GM10248 (cell line): Measurements from ENCODE around the gene SMOC1.

ENCODE experiments used
- CTCF ChIA-PET: fragments of 300-600 bp; sonication (Branson Sonifier 250); formaldehyde crosslinking; extraction: SDS; loops from one replicate; lab custom pipeline; 2021; ENCODE audit warnings: antibody characterized with exemption; lab: Yijun Ruan, JAX
- POLR2A ChIA-PET: fragments of 350-650 bp; sonication (Branson Sonifier 250); formaldehyde crosslinking; extraction: SDS; loops from one replicate; lab custom pipeline; 2020; ENCODE audit warnings: antibody characterized with exemption; lab: Yijun Ruan, JAX
- DNase-seq: peaks from one replicate; pipeline ENCODE4 v3.0.0; 2012; ENCODE audit errors: extremely low spot score
- TF ChIP-seq, protein P1 (sequence below): IDR thresholded peaks from 2 replicates; pipeline ENCODE4 v1.5.1; 2012; ENCODE audit warnings: mild to moderate bottlenecking, low read depth; ENCODE audit errors: extremely low read depth, missing control alignments, control extremely low read depth

Gene SMOC1

DNA sequence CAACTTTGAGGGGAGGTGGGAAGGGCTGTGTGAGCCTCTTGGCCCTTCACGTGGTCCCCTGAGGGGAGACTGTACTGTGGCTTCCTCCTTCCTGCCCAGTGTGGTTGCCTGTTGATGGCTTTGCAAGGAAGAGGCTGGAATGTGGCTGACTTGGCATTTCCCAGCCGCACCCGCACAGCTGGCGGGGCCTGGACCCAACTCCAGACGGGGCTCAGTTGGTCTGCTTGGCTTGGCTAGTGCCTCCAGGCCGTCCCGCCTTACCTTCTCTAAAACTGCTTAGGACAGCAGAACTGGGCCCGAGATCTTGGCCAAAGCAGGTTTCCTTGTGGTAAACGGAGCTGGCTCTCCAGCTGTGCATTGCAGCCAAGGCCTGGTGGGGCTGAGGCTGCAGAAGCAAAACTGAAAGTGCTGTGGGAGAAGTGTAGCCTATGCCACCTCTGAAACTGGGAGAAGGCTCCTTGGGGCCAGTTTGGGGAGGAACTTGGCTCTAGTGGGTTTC is 139.5 kb downstream of the SMOC1 start:
- CTCF ChIA-PET: interaction anchor here (0.9 to 10.2 kb wide), 4 partner anchors 9 to 201 kb away, joined by 3 to 103 read pairs (median 12); no protein-coding TSS in a partner anchor
- TF ChIP-seq, protein P1, sequence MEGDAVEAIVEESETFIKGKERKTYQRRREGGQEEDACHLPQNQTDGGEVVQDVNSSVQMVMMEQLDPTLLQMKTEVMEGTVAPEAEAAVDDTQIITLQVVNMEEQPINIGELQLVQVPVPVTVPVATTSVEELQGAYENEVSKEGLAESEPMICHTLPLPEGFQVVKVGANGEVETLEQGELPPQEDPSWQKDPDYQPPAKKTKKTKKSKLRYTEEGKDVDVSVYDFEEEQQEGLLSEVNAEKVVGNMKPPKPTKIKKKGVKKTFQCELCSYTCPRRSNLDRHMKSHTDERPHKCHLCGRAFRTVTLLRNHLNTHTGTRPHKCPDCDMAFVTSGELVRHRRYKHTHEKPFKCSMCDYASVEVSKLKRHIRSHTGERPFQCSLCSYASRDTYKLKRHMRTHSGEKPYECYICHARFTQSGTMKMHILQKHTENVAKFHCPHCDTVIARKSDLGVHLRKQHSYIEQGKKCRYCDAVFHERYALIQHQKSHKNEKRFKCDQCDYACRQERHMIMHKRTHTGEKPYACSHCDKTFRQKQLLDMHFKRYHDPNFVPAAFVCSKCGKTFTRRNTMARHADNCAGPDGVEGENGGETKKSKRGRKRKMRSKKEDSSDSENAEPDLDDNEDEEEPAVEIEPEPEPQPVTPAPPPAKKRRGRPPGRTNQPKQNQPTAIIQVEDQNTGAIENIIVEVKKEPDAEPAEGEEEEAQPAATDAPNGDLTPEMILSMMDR: no peak
- DNase-seq: peak; percentile 36
- POLR2A ChIA-PET: no interaction called here

DNA sequence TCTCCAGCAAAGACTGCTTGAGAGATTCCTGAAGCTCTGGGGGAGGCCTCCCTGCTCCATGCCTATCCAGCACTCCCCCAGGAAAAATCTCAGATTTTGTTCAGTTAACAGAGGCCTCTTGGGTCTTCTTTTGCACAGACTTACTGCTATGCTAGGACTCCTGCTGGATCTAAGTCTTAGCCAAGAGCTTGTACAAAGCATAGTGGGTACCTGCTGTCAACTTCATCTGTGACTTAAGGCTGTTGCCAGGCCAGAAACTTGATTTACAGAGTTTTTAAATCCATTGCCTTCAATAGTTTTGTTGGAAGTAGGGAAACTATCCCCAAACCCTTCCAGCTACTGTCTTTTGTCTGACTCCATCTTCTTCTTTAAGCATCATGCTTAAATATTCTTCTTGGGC is 140.5 kb downstream of the SMOC1 start:
- TF ChIP-seq, protein P1: no peak
- POLR2A ChIA-PET: no interaction called here

DNA sequence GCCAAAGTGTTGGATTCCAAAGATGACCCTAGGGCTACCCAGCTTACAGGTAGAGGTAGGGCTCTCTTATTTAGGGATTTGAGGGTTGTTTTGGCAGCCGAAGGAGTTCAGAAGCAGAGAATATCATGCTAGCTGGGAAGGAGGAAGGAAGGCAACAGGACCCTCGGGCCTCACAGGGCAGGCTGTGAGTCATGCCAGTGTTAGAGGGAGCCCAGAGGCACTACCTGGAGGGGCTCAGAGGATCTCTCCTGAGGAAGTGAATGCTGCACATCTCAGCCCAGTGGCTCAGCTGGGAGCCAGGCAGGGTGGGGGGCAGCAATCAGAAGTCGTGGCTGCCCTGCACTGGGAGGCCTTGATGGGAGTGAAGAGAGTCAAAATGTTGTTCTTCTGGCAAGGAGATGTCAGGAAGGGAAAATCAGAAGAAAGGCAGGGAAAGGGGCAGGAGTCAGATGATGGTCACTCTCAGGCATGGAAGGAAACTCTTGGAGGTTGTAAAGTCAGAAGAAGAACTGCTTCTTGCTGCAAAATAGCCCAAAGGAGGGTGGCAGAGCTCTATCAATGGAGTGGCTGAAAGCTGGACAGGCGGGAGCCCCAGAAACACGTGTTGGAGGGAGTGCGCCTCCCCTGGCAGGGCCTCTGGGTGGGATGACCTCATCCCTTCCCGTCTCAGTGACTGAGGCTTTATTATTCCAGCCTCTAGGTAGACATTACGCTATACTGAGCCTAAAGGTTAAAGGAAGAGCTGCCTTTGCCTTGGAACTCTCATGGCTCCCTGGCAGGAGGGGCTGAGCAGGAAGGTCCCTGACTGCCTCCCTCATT is 141.3 kb downstream of the SMOC1 start:
- no peak for DNase-seq
- POLR2A ChIA-PET: interaction anchor here (0.6 kb wide), 1 partner anchor 579 kb away, joined by 6 read pairs; no protein-coding TSS in a partner anchor
- CTCF ChIA-PET: interaction anchor here (1.1 to 10.2 kb wide), 6 partner anchors 8 to 203 kb away, joined by 3 to 103 read pairs (median 6); no protein-coding TSS in a partner anchor
- TF ChIP-seq, protein P1: no peak

More for the DNA sequence above, 140.5 kb downstream of the SMOC1 start:
- CTCF ChIA-PET: interaction anchor here (0.9 to 10.2 kb wide), 5 partner anchors 8 to 202 kb away, joined by 3 to 103 read pairs (median 5); no protein-coding TSS in a partner anchor
- DNase-seq: no peak

DNA sequence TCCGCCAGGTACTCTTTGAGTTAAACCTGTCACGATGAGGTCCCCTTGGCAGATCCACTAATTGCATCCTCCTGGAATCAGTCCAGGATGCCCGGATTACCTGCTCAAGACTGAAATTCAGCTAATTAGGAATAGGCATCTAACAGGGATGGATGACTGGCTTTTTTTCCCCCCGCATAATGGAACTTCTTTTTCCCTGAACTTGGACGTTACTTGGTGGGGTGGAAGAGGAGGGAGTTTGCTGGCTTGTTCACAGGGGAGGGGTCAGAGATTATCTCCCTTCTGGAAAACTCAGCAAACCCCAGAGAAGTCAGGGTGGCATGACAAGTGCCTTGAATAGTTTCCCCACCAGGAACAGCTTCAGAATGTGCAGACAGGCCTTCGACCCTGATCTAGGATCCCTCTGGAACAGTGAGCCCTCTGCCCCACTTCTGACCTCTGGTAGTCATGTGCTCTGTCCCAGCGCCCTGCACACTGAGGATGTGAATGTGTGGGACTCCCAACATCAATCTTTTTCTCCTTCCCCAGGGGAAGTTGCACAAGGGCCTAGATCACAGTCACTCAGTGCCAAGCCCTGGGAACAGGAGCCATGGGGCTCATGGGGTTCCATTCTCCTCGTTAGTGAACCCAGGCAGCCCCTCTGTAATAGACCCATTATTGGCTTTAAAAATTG is 142.5 kb downstream of the SMOC1 start:
- DNase-seq: no peak
- CTCF ChIA-PET: interaction anchor here (1.6 to 3.0 kb wide), 3 partner anchors 9 to 204 kb away, joined by 3 to 18 read pairs (median 7); no protein-coding TSS in a partner anchor
- TF ChIP-seq, protein P1: no peak
- POLR2A ChIA-PET: no interaction called here

DNA sequence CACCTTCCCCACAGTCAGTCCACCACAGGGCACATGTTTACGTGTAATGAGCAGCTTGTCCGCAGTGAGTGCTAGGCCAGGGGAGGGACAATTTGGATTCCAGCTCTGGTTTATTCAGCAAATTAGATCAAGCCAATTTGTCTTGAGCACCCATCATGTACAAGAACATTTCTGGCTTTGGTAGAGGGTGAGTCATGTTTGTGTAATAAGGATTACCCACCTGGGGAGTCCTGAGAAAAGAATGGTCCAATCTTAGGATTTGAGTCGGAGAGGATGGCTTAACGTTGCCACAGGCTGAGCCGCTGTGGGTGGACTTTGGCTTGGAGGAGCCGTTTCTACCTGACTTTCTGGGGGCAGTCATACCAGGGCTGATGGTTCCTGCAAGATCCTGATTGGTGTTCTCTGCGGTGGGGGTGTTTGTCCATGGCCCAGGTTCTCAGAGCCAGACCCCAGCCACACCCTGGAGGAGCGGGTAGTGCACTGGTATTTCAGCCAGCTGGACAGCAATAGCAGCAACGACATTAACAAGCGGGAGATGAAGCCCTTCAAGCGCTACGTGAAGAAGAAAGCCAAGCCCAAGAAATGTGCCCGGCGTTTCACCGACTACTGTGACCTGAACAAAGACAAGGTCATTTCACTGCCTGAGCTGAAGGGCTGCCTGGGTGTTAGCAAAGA is 143.7 kb downstream of the SMOC1 start:
- TF ChIP-seq, protein P1: no peak
- DNase-seq: no peak
- CTCF ChIA-PET: no interaction called here
- POLR2A ChIA-PET: no interaction called here

DNA sequence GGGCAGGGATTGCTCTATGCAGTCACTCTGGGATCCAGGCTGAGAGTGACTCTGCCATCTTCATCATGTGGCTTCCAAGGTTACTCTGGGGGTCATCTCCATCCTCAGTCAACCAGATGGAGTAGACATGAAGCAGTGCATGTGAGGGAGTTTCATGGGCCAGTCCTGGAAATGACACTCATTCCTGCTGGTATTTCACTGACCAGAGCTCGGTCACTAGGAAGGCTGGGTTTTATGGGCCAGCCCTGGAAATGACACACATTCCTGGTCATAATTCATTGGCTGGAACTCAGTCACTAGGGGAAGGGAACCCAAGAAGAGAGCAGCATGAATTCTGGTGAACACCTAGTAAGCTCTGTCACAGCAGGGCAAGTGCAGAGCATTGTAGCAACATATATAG is 144.7 kb downstream of the SMOC1 start:
- DNase-seq: no peak
- ChIA-PET POLR2A (no interaction called here), CTCF (interaction anchor here (1.2 to 2.2 kb wide), 4 partner anchors 10 to 205 kb away, joined by 4 to 9 read pairs (median 8); no protein-coding TSS in a partner anchor)
- TF ChIP-seq, protein P1: no peak
